Measurements from ENCODE around the gene NOL6. TPM values are rescaled to one million over a fixed set of nuclear protein-coding genes. Genes with fewer than 3 reads are reported as not detected.
A peak's percentile ranks its signal among the peaks of the same experiment; 100 is the strongest.

NOL6 gene
- total RNA-seq, 1 donor from 2014 or later = 31.1 TPM

DNA sequence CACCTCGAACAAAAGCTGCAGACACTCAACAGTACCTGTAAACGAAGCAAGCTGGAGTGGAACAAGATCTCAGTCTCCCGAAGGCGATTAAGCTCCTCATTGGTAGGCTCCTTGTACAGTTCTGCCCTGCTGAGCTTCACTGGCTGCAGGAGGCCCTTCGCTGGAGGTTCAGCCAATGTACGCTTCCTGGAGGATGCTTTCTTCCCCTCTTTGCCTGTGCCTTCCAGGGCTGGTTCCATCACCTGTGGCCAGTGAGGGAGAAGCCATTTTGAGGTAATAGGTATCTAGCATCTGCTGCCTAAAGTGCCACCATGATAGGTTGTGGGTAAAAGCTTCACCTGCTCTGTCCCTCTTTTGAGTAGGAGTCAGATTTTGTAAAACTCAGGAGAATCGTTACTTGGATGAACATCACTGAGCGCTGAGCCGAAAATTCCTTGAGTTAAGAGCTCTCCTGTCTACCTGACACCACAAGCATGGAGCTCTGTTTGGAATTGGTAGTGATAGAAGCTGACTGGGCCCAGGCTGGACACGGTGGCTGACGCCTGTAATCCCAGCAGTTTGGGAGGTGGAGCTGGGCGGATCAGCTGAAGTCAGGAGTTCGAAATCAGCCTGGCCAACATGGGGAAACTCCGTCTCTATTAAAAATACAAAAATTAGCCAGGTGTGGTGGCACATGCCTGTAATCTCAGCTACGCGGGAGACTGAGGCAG, 1.4 kb downstream of the NOL6 start:
- no peaks in the 10 kb centered on the region for H3K9me3 Mint-ChIP-seq (ENCODE audit: low read depth)
- peak; percentile 46 for DNase-seq (ENCODE audit: low spot score)
- peak overlapping the region; percentile 99 for H3K4me3 Mint-ChIP-seq (ENCODE audit: unreplicated experiment)
- H3K36me3 Mint-ChIP-seq (ENCODE audit: low read depth) = peaks cover 18% of the 10 kb centered on the region
- H3K27ac Mint-ChIP-seq (ENCODE audit: unreplicated experiment) = peak overlapping the region; percentile 17
- TF ChIP-seq, protein P1, sequence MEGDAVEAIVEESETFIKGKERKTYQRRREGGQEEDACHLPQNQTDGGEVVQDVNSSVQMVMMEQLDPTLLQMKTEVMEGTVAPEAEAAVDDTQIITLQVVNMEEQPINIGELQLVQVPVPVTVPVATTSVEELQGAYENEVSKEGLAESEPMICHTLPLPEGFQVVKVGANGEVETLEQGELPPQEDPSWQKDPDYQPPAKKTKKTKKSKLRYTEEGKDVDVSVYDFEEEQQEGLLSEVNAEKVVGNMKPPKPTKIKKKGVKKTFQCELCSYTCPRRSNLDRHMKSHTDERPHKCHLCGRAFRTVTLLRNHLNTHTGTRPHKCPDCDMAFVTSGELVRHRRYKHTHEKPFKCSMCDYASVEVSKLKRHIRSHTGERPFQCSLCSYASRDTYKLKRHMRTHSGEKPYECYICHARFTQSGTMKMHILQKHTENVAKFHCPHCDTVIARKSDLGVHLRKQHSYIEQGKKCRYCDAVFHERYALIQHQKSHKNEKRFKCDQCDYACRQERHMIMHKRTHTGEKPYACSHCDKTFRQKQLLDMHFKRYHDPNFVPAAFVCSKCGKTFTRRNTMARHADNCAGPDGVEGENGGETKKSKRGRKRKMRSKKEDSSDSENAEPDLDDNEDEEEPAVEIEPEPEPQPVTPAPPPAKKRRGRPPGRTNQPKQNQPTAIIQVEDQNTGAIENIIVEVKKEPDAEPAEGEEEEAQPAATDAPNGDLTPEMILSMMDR (IDR thresholded peaks at IDR 0.05) = no peak
- H3K27me3 Mint-ChIP-seq (ENCODE audit: low read depth) = no peaks in the 10 kb centered on the region
- peaks cover 30% of the 10 kb centered on the region for H3K4me1 Mint-ChIP-seq (ENCODE audit: low read depth)

DNA sequence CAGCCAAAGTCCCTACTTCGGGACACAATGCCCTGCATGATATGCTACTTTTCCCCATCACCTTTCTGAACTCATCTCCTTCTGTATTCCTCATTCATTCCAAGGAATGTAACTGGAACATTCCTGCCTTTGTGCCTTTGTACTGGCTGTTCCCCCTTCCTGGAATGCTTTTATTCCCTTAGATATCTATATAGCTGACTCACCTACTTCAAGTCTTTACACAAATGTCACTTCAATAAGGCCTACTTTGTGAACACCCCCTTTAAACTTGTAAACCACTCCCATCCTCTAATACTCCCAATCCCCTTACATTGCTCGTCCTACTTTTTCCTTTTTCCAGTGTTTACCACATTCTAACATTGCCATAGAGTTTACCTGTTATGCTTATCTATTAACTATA, 2.4 kb downstream of the NOL6 start:
- H3K4me3 Mint-ChIP-seq (ENCODE audit: unreplicated experiment) = no peak overlapping the region
- no peak overlapping the region for H3K27ac Mint-ChIP-seq (ENCODE audit: unreplicated experiment)
- H3K9me3 Mint-ChIP-seq (ENCODE audit: low read depth) = no peaks in the 10 kb centered on the region
- TF ChIP-seq, protein P1 (IDR thresholded peaks at IDR 0.05) = no peak
- peaks cover 30% of the 10 kb centered on the region for H3K4me1 Mint-ChIP-seq (ENCODE audit: low read depth)
- no peak for DNase-seq (ENCODE audit: low spot score)
- no peaks in the 10 kb centered on the region for H3K27me3 Mint-ChIP-seq (ENCODE audit: low read depth)
- peaks cover 21% of the 10 kb centered on the region for H3K36me3 Mint-ChIP-seq (ENCODE audit: low read depth)

DNA sequence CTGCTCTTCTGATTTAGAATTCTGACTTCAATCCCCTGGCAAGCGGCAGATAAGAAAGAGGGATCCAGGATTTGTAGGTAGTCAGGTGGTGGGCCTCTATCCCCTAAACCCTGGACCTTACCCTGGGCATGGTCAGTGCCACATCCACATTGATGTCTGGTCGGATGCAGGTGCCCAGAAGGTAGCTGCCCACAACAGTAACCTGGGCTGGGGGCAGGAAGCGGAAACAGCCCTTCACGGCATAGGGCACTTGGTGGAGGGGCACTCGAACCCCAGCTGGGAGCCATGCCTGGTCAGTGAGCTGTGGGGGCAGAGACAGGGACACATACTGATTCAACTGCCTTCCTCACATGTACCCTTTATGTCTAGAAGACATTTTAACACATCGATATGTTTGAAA, 3.8 kb downstream of the NOL6 start:
- TF ChIP-seq, protein P1 (IDR thresholded peaks at IDR 0.05) = no peak
- no peaks in the 10 kb centered on the region for H3K9me3 Mint-ChIP-seq (ENCODE audit: low read depth)
- H3K4me1 Mint-ChIP-seq (ENCODE audit: low read depth) = peaks cover 30% of the 10 kb centered on the region
- peaks cover 31% of the 10 kb centered on the region for H3K36me3 Mint-ChIP-seq (ENCODE audit: low read depth)
- H3K4me3 Mint-ChIP-seq (ENCODE audit: unreplicated experiment) = no peak overlapping the region
- no peaks in the 10 kb centered on the region for H3K27me3 Mint-ChIP-seq (ENCODE audit: low read depth)
- peak overlapping the region; percentile 50 for H3K27ac Mint-ChIP-seq (ENCODE audit: unreplicated experiment)
- DNase-seq (ENCODE audit: low spot score) = peak; percentile 59

DNA sequence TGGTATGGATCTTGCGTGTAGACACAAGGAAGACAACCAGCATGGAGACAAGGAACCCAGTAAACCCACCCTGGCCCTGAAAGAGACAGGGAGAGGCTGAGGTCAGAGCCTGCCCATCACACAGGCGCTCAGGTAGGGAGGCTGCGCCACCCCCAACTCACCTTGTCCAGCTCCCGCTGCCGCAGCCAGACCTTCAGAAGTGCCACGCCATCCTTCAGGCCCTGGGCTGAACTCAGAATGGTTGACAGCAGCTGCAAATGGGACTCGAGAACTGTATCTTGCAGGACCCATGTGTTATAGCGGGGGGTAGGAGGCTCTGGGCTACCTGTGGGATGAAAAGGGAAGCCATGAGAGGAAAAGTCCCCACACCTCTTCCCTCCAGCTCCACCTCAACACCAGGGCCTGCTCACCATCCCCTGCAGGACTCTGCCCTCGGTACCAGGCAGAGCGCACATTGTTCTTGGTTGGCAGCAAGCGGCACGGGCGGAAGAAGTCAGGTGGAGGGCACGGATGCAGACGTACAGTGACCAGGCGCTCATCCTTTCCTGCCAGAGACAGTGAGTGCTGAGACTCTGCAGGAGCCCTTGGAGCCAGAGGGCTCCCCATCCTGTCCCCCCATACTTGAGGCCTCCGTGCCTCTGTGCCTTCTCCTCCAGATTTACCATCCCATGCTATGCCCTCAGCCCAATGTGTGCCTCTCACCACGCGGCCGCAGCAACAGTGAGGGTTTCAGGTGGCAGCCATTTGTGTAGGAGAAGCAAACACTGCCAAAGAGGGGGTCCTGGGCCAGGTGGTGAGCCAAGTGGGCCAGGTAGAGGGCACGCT, 4.7 kb downstream of the NOL6 start:
- Mint-ChIP-seq H3K36me3 (ENCODE audit: low read depth) (peaks cover 39% of the 10 kb centered on the region), H3K9me3 (ENCODE audit: low read depth) (no peaks in the 10 kb centered on the region), H3K4me1 (ENCODE audit: low read depth) (peaks cover 24% of the 10 kb centered on the region), H3K27ac (ENCODE audit: unreplicated experiment) (no peak overlapping the region), H3K27me3 (ENCODE audit: low read depth) (no peaks in the 10 kb centered on the region), H3K4me3 (ENCODE audit: unreplicated experiment) (no peak overlapping the region)
- DNase-seq (ENCODE audit: low spot score) = peak; percentile 73
- TF ChIP-seq, protein P1 (IDR thresholded peaks at IDR 0.05) = no peak

DNA sequence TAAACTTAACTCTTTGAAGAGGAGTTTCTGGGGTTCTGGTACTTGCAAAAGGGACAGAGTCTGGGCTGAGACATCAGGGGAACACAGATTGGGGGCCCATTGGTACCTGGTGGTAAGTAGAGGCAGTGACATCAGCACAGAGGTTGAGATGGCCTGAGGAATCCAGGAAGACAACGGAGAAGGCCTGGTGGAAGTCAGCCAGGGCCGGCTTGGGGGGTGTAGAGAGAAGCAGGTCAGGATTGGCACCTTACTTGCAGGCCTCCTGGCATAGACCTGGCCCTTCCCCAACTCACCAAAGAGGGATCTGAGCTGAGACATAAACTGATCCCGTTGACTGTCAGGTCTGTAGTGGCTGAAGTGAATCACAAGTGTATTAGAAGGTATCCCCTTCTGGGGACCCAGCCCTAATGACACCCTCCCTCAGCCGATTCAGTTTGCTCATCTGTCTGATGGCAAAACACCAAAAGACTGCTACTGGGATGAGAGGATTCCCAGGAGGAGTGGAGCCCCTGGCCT, 5.5 kb downstream of the NOL6 start:
- peaks cover 45% of the 10 kb centered on the region for H3K36me3 Mint-ChIP-seq (ENCODE audit: low read depth)
- no peaks in the 10 kb centered on the region for H3K9me3 Mint-ChIP-seq (ENCODE audit: low read depth)
- TF ChIP-seq, protein P1 (IDR thresholded peaks at IDR 0.05) = no peak
- no peak overlapping the region for H3K4me3 Mint-ChIP-seq (ENCODE audit: unreplicated experiment)
- no peaks in the 10 kb centered on the region for H3K27me3 Mint-ChIP-seq (ENCODE audit: low read depth)
- peaks cover 21% of the 10 kb centered on the region for H3K4me1 Mint-ChIP-seq (ENCODE audit: low read depth)
- H3K27ac Mint-ChIP-seq (ENCODE audit: unreplicated experiment) = no peak overlapping the region
- peak; percentile 47 for DNase-seq (ENCODE audit: low spot score)
